Measurements from ENCODE around the gene ANO6.

GRCh38 chr12:45331552-45331951 lies 115.7 kb downstream of the ANO6 start:
- TF ChIP-seq CTCF (IDR thresholded peaks at IDR 0.05; ENCODE audit: low read length): no peak
- no peak for TF ChIP-seq EZH2 (optimal IDR thresholded peaks at IDR 0.05; ENCODE audit: low read depth, low read length)
- TF ChIP-seq EZH2phosphoT487 (IDR thresholded peaks at IDR 0.05; ENCODE audit: low read length): no peak
